C4-2B (cell line): ENCODE data around the gene TRIM59.

Experiments used
- ZFX ChIP-seq: fragments of 450-650 bp; IDR thresholded peaks from 2 replicates; pipeline ENCODE4 v1.6.1; 2017
- TF ChIP-seq, protein P1 (sequence below): fragments of 450-650 bp; conservative IDR thresholded peaks from 2 replicates; pipeline ENCODE4 v1.5.1; 2017; ENCODE audit warnings: mild to moderate bottlenecking

DNA sequence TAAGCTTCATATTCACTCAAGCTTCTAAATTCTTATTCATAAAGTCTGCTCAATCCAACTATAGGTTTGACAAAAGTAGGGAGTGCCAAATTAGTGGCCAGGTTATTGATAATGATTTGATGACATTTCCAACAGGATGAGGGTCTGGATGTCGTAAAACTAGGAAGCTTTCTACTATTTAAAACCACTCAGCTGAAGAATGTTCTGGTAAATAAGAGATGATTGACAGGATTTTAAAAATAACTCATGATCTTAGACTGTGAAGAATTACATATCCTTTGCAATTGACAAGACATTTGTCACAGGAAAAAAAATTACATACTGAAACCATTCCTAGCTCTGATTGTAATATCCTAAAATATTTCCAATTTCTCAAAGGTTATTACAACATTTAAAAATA, 15.4 kb upstream of the TRIM59 start:
- TF ChIP-seq, protein P1, sequence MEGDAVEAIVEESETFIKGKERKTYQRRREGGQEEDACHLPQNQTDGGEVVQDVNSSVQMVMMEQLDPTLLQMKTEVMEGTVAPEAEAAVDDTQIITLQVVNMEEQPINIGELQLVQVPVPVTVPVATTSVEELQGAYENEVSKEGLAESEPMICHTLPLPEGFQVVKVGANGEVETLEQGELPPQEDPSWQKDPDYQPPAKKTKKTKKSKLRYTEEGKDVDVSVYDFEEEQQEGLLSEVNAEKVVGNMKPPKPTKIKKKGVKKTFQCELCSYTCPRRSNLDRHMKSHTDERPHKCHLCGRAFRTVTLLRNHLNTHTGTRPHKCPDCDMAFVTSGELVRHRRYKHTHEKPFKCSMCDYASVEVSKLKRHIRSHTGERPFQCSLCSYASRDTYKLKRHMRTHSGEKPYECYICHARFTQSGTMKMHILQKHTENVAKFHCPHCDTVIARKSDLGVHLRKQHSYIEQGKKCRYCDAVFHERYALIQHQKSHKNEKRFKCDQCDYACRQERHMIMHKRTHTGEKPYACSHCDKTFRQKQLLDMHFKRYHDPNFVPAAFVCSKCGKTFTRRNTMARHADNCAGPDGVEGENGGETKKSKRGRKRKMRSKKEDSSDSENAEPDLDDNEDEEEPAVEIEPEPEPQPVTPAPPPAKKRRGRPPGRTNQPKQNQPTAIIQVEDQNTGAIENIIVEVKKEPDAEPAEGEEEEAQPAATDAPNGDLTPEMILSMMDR, result no peak
- no peak for TF ChIP-seq ZFX
